Measurements from ENCODE around the gene COQ10A. TPM values are rescaled to one million over a fixed set of nuclear protein-coding genes. Genes with fewer than 3 reads are reported as not detected.
"Not testable (repeated sequence)": the region's sequence is repeated elsewhere in the genome, so short reads cannot be mapped to it uniquely, and the experiment has no call there.

The COQ10A gene
- total RNA-seq, 1 donor from 2014 or later: 162 TPM

- intact Hi-C loops (cut with micrococcal nuclease): no loop called here
- no peak for ATAC-seq
- DNase-seq: no peak
These were observed 25.1 kb upstream of the COQ10A start for GRCh38 chr12:56241424-56242303.

- intact Hi-C loops (cut with micrococcal nuclease): no loop called here
- ATAC-seq (no peak), DNase-seq (no peak)
These were observed 23.8 kb upstream of the COQ10A start for GRCh38 chr12:56242986-56243385.

GRCh38 chr12:56243731-56244181 is 23.0 kb upstream of the COQ10A start:
- intact Hi-C loops (cut with micrococcal nuclease): no loop called here
- ATAC-seq (peak; percentile 69), DNase-seq (no peak)

GRCh38 chr12:56244494-56244893 is 22.2 kb upstream of the COQ10A start:
- DNase-seq: no peak
- intact Hi-C loops (cut with micrococcal nuclease): no loop called here
- no peak for ATAC-seq

GRCh38 chr12:56247923-56248322 is 18.8 kb upstream of the COQ10A start:
- no peak for ATAC-seq
- DNase-seq: no peak
- intact Hi-C loops (cut with micrococcal nuclease): no loop called here

- ATAC-seq: no peak
- intact Hi-C loops (cut with micrococcal nuclease): no loop called here
- no peak for DNase-seq
These were observed 18.0 kb upstream of the COQ10A start for GRCh38 chr12:56248711-56249110.

- no peak for ATAC-seq
- intact Hi-C loops (cut with micrococcal nuclease): no loop called here
- DNase-seq: no peak
These were observed 14.1 kb upstream of the COQ10A start for GRCh38 chr12:56252649-56253048.

GRCh38 chr12:56253091-56253490 is 13.7 kb upstream of the COQ10A start:
- ATAC-seq: no peak
- DNase-seq: no peak
- intact Hi-C loops (cut with micrococcal nuclease): no loop called here

GRCh38 chr12:56255671-56256070 is 11.1 kb upstream of the COQ10A start:
- intact Hi-C loops (cut with micrococcal nuclease): no loop called here
- DNase-seq: no peak
- no peak for ATAC-seq

- intact Hi-C loops (cut with micrococcal nuclease): no loop called here
- ATAC-seq (no peak), DNase-seq (no peak)
These were observed 10.3 kb upstream of the COQ10A start for GRCh38 chr12:56256326-56256960.

GRCh38 chr12:56257071-56257470 is 9.7 kb upstream of the COQ10A start:
- intact Hi-C loops (cut with micrococcal nuclease): no loop called here
- no peak for DNase-seq
- no peak for ATAC-seq

- no peak for DNase-seq
- intact Hi-C loops (cut with micrococcal nuclease): no loop called here
- peak; percentile 25 for ATAC-seq
These were observed 9.2 kb upstream of the COQ10A start for GRCh38 chr12:56257491-56258067.

GRCh38 chr12:56258068-56258819 is 8.5 kb upstream of the COQ10A start, which contains the start of gene ANKRD52:
ANKRD52 (minus strand) TSS chr12:56258384; CDS start chr12:56258269, 115 bp downstream.
- DNase-seq (peak; percentile 92), ATAC-seq (peak; percentile 98)
- intact Hi-C loops (cut with micrococcal nuclease): no loop called here

- DNase-seq (no peak), ATAC-seq (no peak)
- intact Hi-C loops (cut with micrococcal nuclease): no loop called here
These were observed 7.9 kb upstream of the COQ10A start for GRCh38 chr12:56258820-56259183.

GRCh38 chr12:56260380-56260779 is 6.4 kb upstream of the COQ10A start:
- ATAC-seq (no peak), DNase-seq (no peak)
- intact Hi-C loops (cut with micrococcal nuclease): no loop called here

- ATAC-seq (no peak), DNase-seq (no peak)
- intact Hi-C loops (cut with micrococcal nuclease): no loop called here
These were observed 5.8 kb upstream of the COQ10A start for GRCh38 chr12:56260921-56261320.

- ATAC-seq (no peak), DNase-seq (no peak)
- intact Hi-C loops (cut with micrococcal nuclease): no loop called here
These were observed 5.1 kb upstream of the COQ10A start for GRCh38 chr12:56261503-56262232.

- intact Hi-C loops (cut with micrococcal nuclease); DNase-seq: not testable (repeated sequence)
These were observed 3.8 kb upstream of the COQ10A start for GRCh38 chr12:56262955-56263354.

More at GRCh38 chr12:56262955-56263354, 3.8 kb upstream of the COQ10A start:
- not testable (repeated sequence) for ATAC-seq
